BE2C (cell line): Measurements from ENCODE around the gene PLPP4.

Source experiments
- DNase-seq: peaks from one replicate; pipeline ENCODE4 v3.0.0-alpha.2; 2020
- H3K27me3 ChIP-seq: fragments of 250-450 bp; sonication (Bioruptor Pico); 2 replicates; pipeline ENCODE4 v1.5.1; 2020; ENCODE audit warnings: mild to moderate bottlenecking
- H3K36me3 ChIP-seq: fragments of 250-450 bp; sonication (Bioruptor Pico); 2 replicates; pipeline ENCODE4 v1.5.1; 2020; ENCODE audit warnings: mild to moderate bottlenecking
- H3K4me1 ChIP-seq: fragments of 250-450 bp; sonication (Bioruptor Pico); 2 replicates; pipeline ENCODE4 v1.5.1; 2020
- H3K4me3 ChIP-seq: 2 replicates; pipeline ENCODE4 v1.5.1; 2011; ENCODE audit warnings: low read depth, low read length
- H3K9me3 ChIP-seq: fragments of 250-450 bp; sonication (Bioruptor Pico); 2 replicates; pipeline ENCODE4 v1.5.1; 2020
- CTCF ChIP-seq: IDR thresholded peaks from 2 replicates; pipeline ENCODE4 v1.5.1; 2012; ENCODE audit warnings: mild to moderate bottlenecking, low read depth, low read length

The PLPP4 gene

GRCh38 chr10:120513307-120513796 is 56.3 kb downstream of the PLPP4 start:
- DNase-seq = no peak
- Histone ChIP-seq H3K4me1 (peaks cover 52% of the 10 kb centered on the region), H3K27me3 (no peaks in the 10 kb centered on the region), H3K9me3 (no peaks in the 10 kb centered on the region), H3K4me3 (peak overlapping the region; percentile 45), H3K36me3 (no peaks in the 10 kb centered on the region)
- no peak for TF ChIP-seq CTCF

GRCh38 chr10:120514035-120514620 is 57.1 kb downstream of the PLPP4 start:
- Histone ChIP-seq H3K36me3 (no peaks in the 10 kb centered on the region), H3K9me3 (no peaks in the 10 kb centered on the region), H3K27me3 (no peaks in the 10 kb centered on the region), H3K4me1 (peaks cover 54% of the 10 kb centered on the region), H3K4me3 (peak overlapping the region; percentile 45)
- peak; percentile 58 for DNase-seq
- no peak for TF ChIP-seq CTCF

GRCh38 chr10:120514959-120515358 is 57.9 kb downstream of the PLPP4 start:
- Histone ChIP-seq H3K4me1 (peaks cover 59% of the 10 kb centered on the region), H3K36me3 (no peaks in the 10 kb centered on the region), H3K27me3 (no peaks in the 10 kb centered on the region), H3K9me3 (no peaks in the 10 kb centered on the region), H3K4me3 (no peak overlapping the region)
- no peak for TF ChIP-seq CTCF
- no peak for DNase-seq

GRCh38 chr10:120515741-120516140 is 58.7 kb downstream of the PLPP4 start:
- Histone ChIP-seq H3K4me3 (no peak overlapping the region), H3K27me3 (no peaks in the 10 kb centered on the region), H3K9me3 (no peaks in the 10 kb centered on the region), H3K4me1 (peaks cover 59% of the 10 kb centered on the region), H3K36me3 (no peaks in the 10 kb centered on the region)
- no peak for DNase-seq
- TF ChIP-seq CTCF = no peak

- DNase-seq = no peak
- Histone ChIP-seq H3K36me3 (no peaks in the 10 kb centered on the region), H3K4me3 (no peak overlapping the region), H3K9me3 (no peaks in the 10 kb centered on the region), H3K4me1 (peaks cover 59% of the 10 kb centered on the region), H3K27me3 (no peaks in the 10 kb centered on the region)
- TF ChIP-seq CTCF = no peak
Observed at GRCh38 chr10:120516426-120516825, 59.4 kb downstream of the PLPP4 start.

GRCh38 chr10:120517196-120517595 is 60.2 kb downstream of the PLPP4 start:
- no peaks in the 10 kb centered on the region for H3K27me3 ChIP-seq
- no peak for TF ChIP-seq CTCF

More at GRCh38 chr10:120517196-120517595, 60.2 kb downstream of the PLPP4 start:
- no peak for DNase-seq
- Histone ChIP-seq H3K36me3 (no peaks in the 10 kb centered on the region), H3K4me3 (no peak overlapping the region), H3K9me3 (no peaks in the 10 kb centered on the region), H3K4me1 (peaks cover 58% of the 10 kb centered on the region)
